ENCODE data around the gene EIF4A2. TPM values are rescaled to one million over a fixed set of nuclear protein-coding genes. Genes with fewer than 3 reads are reported as not detected.

EIF4A2 gene
- polyA plus RNA-seq, 1 donor (not counting 4 experiments of a cell fraction or from before 2014, with no cell fraction given), result 568 TPM

DNA sequence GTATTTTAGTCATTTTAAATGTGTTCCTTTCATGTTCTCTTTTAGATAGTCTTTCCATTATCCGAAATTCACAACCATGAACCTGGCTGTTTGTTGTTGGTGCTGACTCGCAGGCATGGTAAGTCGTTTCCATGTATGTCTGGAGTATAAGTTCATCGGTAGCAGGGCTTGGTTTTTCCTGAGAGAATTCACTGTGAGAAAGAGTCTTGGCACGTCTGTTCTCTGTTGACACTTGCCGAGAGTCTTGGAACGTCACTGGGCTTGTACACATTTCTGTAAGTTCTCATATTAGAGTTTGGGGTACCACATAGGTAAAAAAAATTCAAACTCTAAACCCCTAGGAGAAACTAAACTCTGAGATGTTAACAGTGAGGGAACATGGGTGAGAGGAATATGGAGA lies 29.4 kb upstream of the EIF4A2 start:
- no peaks in the 10 kb centered on the region for H3K27me3 ChIP-seq (ENCODE audit: control insufficient read depth, extremely low read depth, insufficient read depth, low read length)
- peak overlapping the region; percentile 90 for H3K4me2 ChIP-seq (ENCODE audit: control insufficient read depth, extremely low read depth, insufficient read depth, low read depth, low read length)
- H3K9me3 ChIP-seq (ENCODE audit: control insufficient read depth, low read depth, low read length), result no peaks in the 10 kb centered on the region
- TF ChIP-seq EZH2 (IDR thresholded peaks at IDR 0.05; ENCODE audit: low read length), result no peak
- TF ChIP-seq, protein P1, sequence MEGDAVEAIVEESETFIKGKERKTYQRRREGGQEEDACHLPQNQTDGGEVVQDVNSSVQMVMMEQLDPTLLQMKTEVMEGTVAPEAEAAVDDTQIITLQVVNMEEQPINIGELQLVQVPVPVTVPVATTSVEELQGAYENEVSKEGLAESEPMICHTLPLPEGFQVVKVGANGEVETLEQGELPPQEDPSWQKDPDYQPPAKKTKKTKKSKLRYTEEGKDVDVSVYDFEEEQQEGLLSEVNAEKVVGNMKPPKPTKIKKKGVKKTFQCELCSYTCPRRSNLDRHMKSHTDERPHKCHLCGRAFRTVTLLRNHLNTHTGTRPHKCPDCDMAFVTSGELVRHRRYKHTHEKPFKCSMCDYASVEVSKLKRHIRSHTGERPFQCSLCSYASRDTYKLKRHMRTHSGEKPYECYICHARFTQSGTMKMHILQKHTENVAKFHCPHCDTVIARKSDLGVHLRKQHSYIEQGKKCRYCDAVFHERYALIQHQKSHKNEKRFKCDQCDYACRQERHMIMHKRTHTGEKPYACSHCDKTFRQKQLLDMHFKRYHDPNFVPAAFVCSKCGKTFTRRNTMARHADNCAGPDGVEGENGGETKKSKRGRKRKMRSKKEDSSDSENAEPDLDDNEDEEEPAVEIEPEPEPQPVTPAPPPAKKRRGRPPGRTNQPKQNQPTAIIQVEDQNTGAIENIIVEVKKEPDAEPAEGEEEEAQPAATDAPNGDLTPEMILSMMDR (optimal IDR thresholded peaks at IDR 0.05 in 1 of 3, IDR thresholded peaks at IDR 0.05 in 1 of 3, conservative IDR thresholded peaks at IDR 0.05 in 1 of 3; ENCODE audit: extremely low read depth in 1 of 3, insufficient read depth in 2 of 3, low read length in 3 of 3), result no peak
- DNase-seq (ENCODE audit: low read depth, low spot score) (no peak), FAIRE-seq (peak; percentile 81)
- dilution Hi-C loops (cut with MboI; ENCODE audit: extremely low pct_ligation_motif_present, low sequenced_read_pairs), result no loop called here
- H3K27ac ChIP-seq (ENCODE audit: control insufficient read depth, insufficient read depth, low read length), result peak overlapping the region; percentile 98
- peak overlapping the region; percentile 84 for H3K9ac ChIP-seq (ENCODE audit: control insufficient read depth, extremely low read depth, insufficient read depth, low read length)
- no peaks in the 10 kb centered on the region for H3K9me1 ChIP-seq (ENCODE audit: control insufficient read depth, extremely low read depth, insufficient read depth, low read length)
- no peaks in the 10 kb centered on the region for H4K20me1 ChIP-seq (ENCODE audit: control insufficient read depth, extremely low read depth, insufficient read depth, low read length)
- peaks cover 41% of the 10 kb centered on the region for H3K4me1 ChIP-seq (ENCODE audit: control insufficient read depth, extremely low read depth, insufficient read depth, low read length)
- peak overlapping the region; percentile 52 for H2AFZ ChIP-seq (ENCODE audit: control insufficient read depth, low read length)
- H3K36me3 ChIP-seq (ENCODE audit: control insufficient read depth in 2 of 2, extremely low read depth in 1 of 2, insufficient read depth in 2 of 2, low read length in 2 of 2), result no peaks in the 10 kb centered on the region
- no peaks in the 10 kb centered on the region for H3K79me2 ChIP-seq (ENCODE audit: control insufficient read depth, insufficient read depth, low read length)
- no peak overlapping the region for H3K4me3 ChIP-seq (ENCODE audit: control insufficient read depth in 2 of 3, extremely low read depth in 1 of 3, insufficient read depth in 2 of 3, low read depth in 1 of 3, low read length in 3 of 3)

DNA sequence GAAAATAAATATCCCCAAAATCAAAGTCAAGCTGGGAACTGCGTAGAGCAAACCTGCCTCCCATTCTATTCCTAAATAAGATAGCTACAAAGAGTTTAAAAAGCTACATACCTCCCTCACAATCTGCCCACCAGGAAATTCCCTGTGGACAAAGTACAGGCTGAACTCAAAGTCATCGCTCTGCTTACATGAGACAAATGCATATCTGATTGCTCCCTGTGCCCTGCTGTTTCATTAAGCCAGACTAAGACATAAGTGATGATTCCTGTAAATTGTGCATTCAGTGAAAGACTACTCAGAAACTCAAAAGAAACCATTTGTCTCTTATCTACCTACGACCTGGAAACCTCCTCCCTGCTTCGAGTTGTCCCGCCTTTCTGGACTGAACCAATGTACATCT lies 28.5 kb upstream of the EIF4A2 start:
- Histone ChIP-seq H3K9ac (ENCODE audit: control insufficient read depth, extremely low read depth, insufficient read depth, low read length) (no peak overlapping the region), H2AFZ (ENCODE audit: control insufficient read depth, low read length) (no peak overlapping the region), H3K36me3 (ENCODE audit: control insufficient read depth in 2 of 2, extremely low read depth in 1 of 2, insufficient read depth in 2 of 2, low read length in 2 of 2) (no peaks in the 10 kb centered on the region), H3K27me3 (ENCODE audit: control insufficient read depth, extremely low read depth, insufficient read depth, low read length) (no peaks in the 10 kb centered on the region), H3K9me1 (ENCODE audit: control insufficient read depth, extremely low read depth, insufficient read depth, low read length) (no peaks in the 10 kb centered on the region), H3K9me3 (ENCODE audit: control insufficient read depth, low read depth, low read length) (no peaks in the 10 kb centered on the region), H3K4me2 (ENCODE audit: control insufficient read depth, extremely low read depth, insufficient read depth, low read depth, low read length) (no peak overlapping the region), H3K4me3 (ENCODE audit: control insufficient read depth in 2 of 3, extremely low read depth in 1 of 3, insufficient read depth in 2 of 3, low read depth in 1 of 3, low read length in 3 of 3) (no peak overlapping the region), H4K20me1 (ENCODE audit: control insufficient read depth, extremely low read depth, insufficient read depth, low read length) (no peaks in the 10 kb centered on the region), H3K79me2 (ENCODE audit: control insufficient read depth, insufficient read depth, low read length) (no peaks in the 10 kb centered on the region), H3K27ac (ENCODE audit: control insufficient read depth, insufficient read depth, low read length) (peak overlapping the region; percentile 98), H3K4me1 (ENCODE audit: control insufficient read depth, extremely low read depth, insufficient read depth, low read length) (peaks cover 46% of the 10 kb centered on the region)
- FAIRE-seq, result no peak
- DNase-seq (ENCODE audit: low read depth, low spot score), result no peak
- TF ChIP-seq, protein P1 (optimal IDR thresholded peaks at IDR 0.05 in 1 of 3, IDR thresholded peaks at IDR 0.05 in 1 of 3, conservative IDR thresholded peaks at IDR 0.05 in 1 of 3; ENCODE audit: extremely low read depth in 1 of 3, insufficient read depth in 2 of 3, low read length in 3 of 3), result no peak
- TF ChIP-seq EZH2 (IDR thresholded peaks at IDR 0.05; ENCODE audit: low read length), result no peak
- dilution Hi-C loops (cut with MboI; ENCODE audit: extremely low pct_ligation_motif_present, low sequenced_read_pairs), result no loop called here
